Heart left ventricle (tissue), 16 donors: ENCODE measurements around the gene CCDC3. TPM values are rescaled to one million over a fixed set of nuclear protein-coding genes. Genes with fewer than 3 reads are reported as not detected.

ENCODE experiments used
- ATAC-seq, 4 donors: fragments of 200-7000 bp; cut with Tn5 transposase; one replicate each; pipeline ENCODE4 v1.9.1; 2020 to 2022; ENCODE audit warnings: moderate library complexity in 4 of 4, mild to moderate bottlenecking in 3 of 4, moderate number of reproducible peaks in 1 of 4
- DNase-seq, 5 donors: peaks; one replicate each; pipeline ENCODE4 v3.0.0-alpha.2; 2020
- H3K27ac ChIP-seq, 12 donors: fragments of 200-600 bp; sonication (generic) in 4 of 12; one replicate each; pipeline versions ENCODE4 v1.5.0 to v1.8.0; 2016 to 2022; ENCODE audit warnings: mild to moderate bottlenecking in 2 of 12
- H3K27me3 ChIP-seq, 9 donors: fragments of 200-600 bp; sonication (generic) in 2 of 9; one replicate each; pipeline versions ENCODE4 v1.5.1 to v1.8.0; 2016 to 2022; ENCODE audit warnings: mild to moderate bottlenecking in 3 of 9
- H3K36me3 ChIP-seq, 9 donors: fragments of 200-600 bp; sonication (generic) in 2 of 9; one replicate each; pipeline versions ENCODE4 v1.5.0 to v1.8.0; 2018 to 2022; ENCODE audit warnings: mild to moderate bottlenecking in 2 of 9
- H3K4me1 ChIP-seq, 12 donors: fragments of 200-600 bp; sonication (generic) in 4 of 12; one replicate each; pipeline versions ENCODE4 v1.5.0 to v1.8.0; 2016 to 2022; ENCODE audit warnings: mild to moderate bottlenecking in 3 of 12
- H3K4me3 ChIP-seq, 12 donors: fragments of 200-600 bp; sonication (generic) in 4 of 12; one replicate each; pipeline versions ENCODE4 v1.5.0 to v1.8.0; 2017 to 2022; ENCODE audit warnings: mild to moderate bottlenecking in 9 of 12, moderate library complexity in 4 of 12
- H3K9me3 ChIP-seq, 12 donors: fragments of 200-600 bp; sonication (generic) in 4 of 12; one replicate each; pipeline versions ENCODE4 v1.5.0 to v1.8.0; 2016 to 2022; ENCODE audit warnings: mild to moderate bottlenecking in 1 of 12
- CTCF ChIP-seq, 12 donors: fragments of 200-600 bp; sonication (generic) in 4 of 12; IDR thresholded peaks; one replicate each; pipeline versions ENCODE4 v1.5.0 to v1.8.0; 2018 to 2022; ENCODE audit warnings: antibody characterized with exemption in 12 of 12, mild to moderate bottlenecking in 5 of 12
- POLR2A ChIP-seq, 2 donors: fragments of 450-650 bp; IDR thresholded peaks; one replicate each; pipeline ENCODE4 v1.6.1; 2017; ENCODE audit warnings: antibody characterized with exemption in 2 of 2, mild to moderate bottlenecking in 2 of 2, moderate library complexity in 2 of 2
- WGBS, 4 donors: extraction: QIAGEN DNeasy Blood & Tissue Kit in 2 of 4; methylation state at CpG; one replicate each; pipeline versions ENCODE4 v1.1.5 to v1.1.7; 2013 to 2018; 5-methylcytosine and 5-hydroxymethylcytosine counted together
- intact Hi-C, 10 donors: fragments of 100-400 bp; cut with DNase I; formaldehyde crosslinking; loops; one replicate each; pipeline versions ENCODE4 v1.11.1 to v1.14.2; 2022
- polyA plus RNA-seq, 2 donors: library from polyadenylated mRNA; stranded (reverse); fragments of 200-250 nt; gene quantifications; one replicate each; pipeline ENCODE4 v1.2.3, GENCODE V29; 2013
- total RNA-seq, 9 donors: library from RNA; depleted of rRNA in 2 of 9; stranded (reverse); fragments of >200 nt in 2 of 9; fragmentation: NEBNext Ultra II Directional in 3 of 9; extraction: Animal tissue kit (Norgen Biotek cat#: 25700) in 3 of 9; gene quantifications; one replicate each; pipeline versions ENCODE4 v1.1.0 to v1.2.4, GENCODE V29; 2016 to 2023
- donor health status: ischemic (EF 13 %, LVEDD 7.1; RV severe dilation, severe dysfunction).
- donor health status: healthy with polysubstance abuse.
- donor health status: DM: no; HTN: yes; CAD: no.
- donor health status: DM: no; HTN: no; CAD: no.
- donor health status: ischemic (EF 25% LVEDD 6.9; RV normal size, moderate dysfunction).
- donor health status: ischemic (EF 25% LVEDD 5.7; RV mildly dilated, moderate dysfunction).
- donor health status: healthy.
- donor health status: DM: yes; HTN: yes; CAD: no.
- donor health status: ischemic (EF 35%, LVEDD 5.7; RV mildly dilated, moderate dysfunction).
- donor health status: nonischemic (EF 11% LVEDD 7.7; RV severe dilation, severe dysfunction).
- donor health status: DM: yes; HTN: yes; CAD: no.
- donor health status: PGD.
- donor health status: ischemic (EF 29% LVEDD 5.4; RV normal size, mild dysfunction).
- donor health status: nonischemic (EF 23%, LVEDD 6.1; RV moderate dilation, normal function).

The CCDC3 gene
- total and polyA plus RNA-seq, 11 donors = 1.6 to 15.4 (median 5.5) TPM

- H3K27ac ChIP-seq = no peak overlapping the region
- WGBS, 4 donors = 39 to 74% (median 57%) methylated on average over 2 of the region's 2 CpGs
- H3K4me3 ChIP-seq = no peak overlapping the region
- no peaks in the 10 kb centered on the region for H3K27me3 ChIP-seq
- H3K4me1 ChIP-seq = peaks cover 0 to 6% (median 0%) of the 10 kb centered on the region in 12 donors
- peaks cover 0 to 34% (median 7%) of the 10 kb centered on the region in 12 donors for H3K9me3 ChIP-seq
- no peaks in the 10 kb centered on the region for H3K36me3 ChIP-seq
- DNase-seq (no peak), ATAC-seq (no peak)
- TF ChIP-seq CTCF (IDR thresholded peaks at IDR 0.05) (no peak), POLR2A (IDR thresholded peaks at IDR 0.05) (no peak)
- intact Hi-C loops = no loop called here
Measured at GRCh38 chr10:12888470-12888869, 113.0 kb downstream of the CCDC3 start.

GRCh38 chr10:12887780-12888179, 113.7 kb downstream of the CCDC3 start:
- Histone ChIP-seq H3K27me3 (no peaks in the 10 kb centered on the region), H3K27ac (no peak overlapping the region), H3K4me1 (peaks cover 0 to 6% (median 0%) of the 10 kb centered on the region in 12 donors), H3K36me3 (no peaks in the 10 kb centered on the region), H3K9me3 (peaks cover 0 to 28% (median 2%) of the 10 kb centered on the region in 12 donors), H3K4me3 (no peak overlapping the region)
- no peak for DNase-seq
- TF ChIP-seq CTCF (IDR thresholded peaks at IDR 0.05) (no peak), POLR2A (IDR thresholded peaks at IDR 0.05) (no peak)
- 68 to 78% (median 72%) methylated on average over 3 of the region's 3 CpGs for WGBS, 4 donors
- intact Hi-C loops = no loop called here
- no peak for ATAC-seq

- Histone ChIP-seq H3K9me3 (peaks cover 0 to 4% (median 0%) of the 10 kb centered on the region in 12 donors), H3K4me1 (peaks cover 0 to 6% (median 0%) of the 10 kb centered on the region in 12 donors), H3K27ac (no peak overlapping the region), H3K36me3 (no peaks in the 10 kb centered on the region), H3K4me3 (no peak overlapping the region), H3K27me3 (no peaks in the 10 kb centered on the region)
- intact Hi-C loops = no loop called here
- DNase-seq (no peak), ATAC-seq (no peak)
- WGBS, 4 donors = 80 to 90% (median 87%) methylated on average over 6 of the region's 6 CpGs
- TF ChIP-seq POLR2A (IDR thresholded peaks at IDR 0.05) (no peak), CTCF (IDR thresholded peaks at IDR 0.05) (no peak)
Measured at GRCh38 chr10:12884851-12885250, 116.7 kb downstream of the CCDC3 start.

- H3K36me3 ChIP-seq = no peaks in the 10 kb centered on the region
- no peak overlapping the region for H3K27ac ChIP-seq
- H3K4me1 ChIP-seq = peaks cover 0 to 13% (median 0%) of the 10 kb centered on the region in 12 donors
- ATAC-seq (no peak), DNase-seq (no peak)
- H3K9me3 ChIP-seq = peaks cover 0 to 10% (median 0%) of the 10 kb centered on the region in 12 donors
- intact Hi-C loops = no loop called here
- H3K4me3 ChIP-seq = no peak overlapping the region
- peaks cover 0 to 3% (median 0%) of the 10 kb centered on the region in 9 donors for H3K27me3 ChIP-seq
- no peak for TF ChIP-seq POLR2A (IDR thresholded peaks at IDR 0.05)
- no peak for TF ChIP-seq CTCF (IDR thresholded peaks at IDR 0.05)
Measured at GRCh38 chr10:12880423-12880822, 121.1 kb downstream of the CCDC3 start.
